Transverse colon (tissue), 4 donors: ENCODE measurements around the gene ZNF775.

Experiments
- CTCF ChIP-seq, 5 experiments: fragments of 200-600 bp in 3 of 5; fragments of 450-650 bp in 2 of 5; sonication (generic) in 3 of 5; IDR thresholded peaks; 1 replicate in 2 of 5; 2 replicates in 3 of 5; pipeline ENCODE4 v1.5.1; 2016 to 2017; ENCODE audit warnings: antibody characterized with exemption in 5 of 5, inconsistent platforms in 3 of 5, mild to moderate bottlenecking in 2 of 5, moderate library complexity in 1 of 5
- EP300 ChIP-seq: sonication (generic); formaldehyde crosslinking; IDR thresholded peaks from one replicate; pipeline ENCODE4 v1.6.1; 2017; ENCODE audit warnings: antibody characterized with exemption, low read depth
- POLR2A ChIP-seq: fragments of 450-650 bp; IDR thresholded peaks from one replicate; pipeline ENCODE4 v1.6.1; 2016; ENCODE audit warnings: antibody characterized with exemption, mild to moderate bottlenecking, moderate library complexity
- POLR2AphosphoS5 ChIP-seq, 3 donors: sonication (generic); formaldehyde crosslinking; IDR thresholded peaks; one replicate each; pipeline ENCODE4 v1.6.1; 2016; ENCODE audit warnings: antibody characterized with exemption in 3 of 3

- TF ChIP-seq POLR2AphosphoS5 (IDR thresholded peaks at IDR 0.05) (no peak), CTCF (IDR thresholded peaks at IDR 0.05) (no peak), POLR2A (no peak), EP300 (no peak)
These were observed 22.9 kb downstream of the ZNF775 start for GRCh38 chr7:150401861-150402631.
